GM19397 (cell line): ENCODE measurements around the gene ZBTB20.
A peak's percentile ranks its signal among the peaks of the same experiment; 100 is the strongest.
"Not testable (repeated sequence)": the region's sequence is repeated elsewhere in the genome, so short reads cannot be mapped to it uniquely, and the experiment has no call there.

Experiments used
- ATAC-seq: cut with Tn5 transposase; IDR thresholded peaks from one replicate; pipeline ENCODE4 v1.9.1; 2021; ENCODE audit warnings: mild to moderate bottlenecking, moderate library complexity; ENCODE audit not compliant: unreplicated experiment

Gene ZBTB20

GRCh38 chr3:115146418-115147328 is at the start of gene ZBTB20:
Gene ZBTB20 (minus strand): TSS chr3:115147288.
- ATAC-seq = peak; percentile 37

GRCh38 chr3:115194476-115194875 is 47.4 kb upstream of the ZBTB20 start:
- no peak for ATAC-seq

- ATAC-seq = no peak
These were observed 43.7 kb upstream of the ZBTB20 start for GRCh38 chr3:115190747-115191146.

- peak; percentile 99 for ATAC-seq
These were observed 40.2 kb upstream of the ZBTB20 start for GRCh38 chr3:115187149-115187757.

GRCh38 chr3:115186351-115187148 is 39.5 kb upstream of the ZBTB20 start:
- peak; percentile 52 for ATAC-seq

- not testable (repeated sequence) for ATAC-seq
These were observed 37.9 kb upstream of the ZBTB20 start for GRCh38 chr3:115184859-115185572.

- not testable (repeated sequence) for ATAC-seq
These were observed 31.8 kb upstream of the ZBTB20 start for GRCh38 chr3:115178930-115179329.

GRCh38 chr3:115169808-115170207 is 22.7 kb upstream of the ZBTB20 start:
- no peak for ATAC-seq

GRCh38 chr3:115165701-115166100 is 18.6 kb upstream of the ZBTB20 start:
- ATAC-seq = no peak

GRCh38 chr3:115165266-115165665 is 18.2 kb upstream of the ZBTB20 start:
- no peak for ATAC-seq

GRCh38 chr3:115164374-115165221 is 17.5 kb upstream of the ZBTB20 start:
- no peak for ATAC-seq

GRCh38 chr3:115162759-115163158 is 15.7 kb upstream of the ZBTB20 start:
- ATAC-seq = no peak

GRCh38 chr3:115161866-115162265 is 14.8 kb upstream of the ZBTB20 start:
- no peak for ATAC-seq

GRCh38 chr3:115161168-115161834 is 14.2 kb upstream of the ZBTB20 start:
- no peak for ATAC-seq

GRCh38 chr3:115160295-115160694 is 13.2 kb upstream of the ZBTB20 start:
- peak; percentile 98 for ATAC-seq

GRCh38 chr3:115156046-115156654 is 9.1 kb upstream of the ZBTB20 start:
- ATAC-seq = no peak

- ATAC-seq = no peak
These were observed 7.5 kb upstream of the ZBTB20 start for GRCh38 chr3:115154611-115155010.

GRCh38 chr3:115151921-115152320 is 4.8 kb upstream of the ZBTB20 start:
- ATAC-seq = no peak
